Activated CD4-positive, alpha-beta T cell treated with anti-CD3 and anti-CD28 coated beads, Interleukin-2, Interleukin-6, amounts not matched to agents 100 ng/mL and 50 ng/mL, durations not matched to agents 16 hours and 8 hours (primary cell): Measurements from ENCODE around the gene PCDHB7.
"Not testable (repeated sequence)": the region's sequence is repeated elsewhere in the genome, so short reads cannot be mapped to it uniquely, and the experiment has no call there.

ENCODE experiments used
- DNase-seq: peaks from one replicate; pipeline ENCODE4 v3.0.0-alpha.2; 2020

Gene PCDHB7

DNA sequence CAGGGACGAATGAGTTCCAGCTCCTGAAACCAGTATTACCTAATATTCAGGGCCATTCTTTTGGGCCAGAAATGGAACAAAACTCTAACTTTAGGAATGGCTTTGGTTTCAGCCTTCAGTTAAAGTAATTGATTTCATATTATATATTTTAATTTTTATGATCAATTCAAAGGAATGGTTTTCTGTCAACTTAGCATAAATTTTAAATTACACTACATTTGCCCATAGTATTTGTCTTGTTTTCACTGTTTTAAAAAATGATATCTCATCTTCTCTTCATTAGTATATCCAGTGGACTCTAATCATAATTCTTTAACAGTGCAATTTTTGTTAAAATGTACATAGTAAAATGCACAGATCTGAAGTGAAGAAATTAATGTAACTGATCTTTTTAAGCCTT lies 7.9 kb downstream of the PCDHB7 start:
- no peak for DNase-seq

GRCh38 chr5:141182248-141182647 lies 9.8 kb downstream of the PCDHB7 start, which contains the start of gene PCDHB16:
PCDHB16 (plus strand) TSS chr5:141182387; CDS start chr5:141182560, 173 bp downstream.
- DNase-seq, result no peak

GRCh38 chr5:141184117-141184855 lies 11.8 kb downstream of the PCDHB7 start:
- DNase-seq, result not testable (repeated sequence)

DNA sequence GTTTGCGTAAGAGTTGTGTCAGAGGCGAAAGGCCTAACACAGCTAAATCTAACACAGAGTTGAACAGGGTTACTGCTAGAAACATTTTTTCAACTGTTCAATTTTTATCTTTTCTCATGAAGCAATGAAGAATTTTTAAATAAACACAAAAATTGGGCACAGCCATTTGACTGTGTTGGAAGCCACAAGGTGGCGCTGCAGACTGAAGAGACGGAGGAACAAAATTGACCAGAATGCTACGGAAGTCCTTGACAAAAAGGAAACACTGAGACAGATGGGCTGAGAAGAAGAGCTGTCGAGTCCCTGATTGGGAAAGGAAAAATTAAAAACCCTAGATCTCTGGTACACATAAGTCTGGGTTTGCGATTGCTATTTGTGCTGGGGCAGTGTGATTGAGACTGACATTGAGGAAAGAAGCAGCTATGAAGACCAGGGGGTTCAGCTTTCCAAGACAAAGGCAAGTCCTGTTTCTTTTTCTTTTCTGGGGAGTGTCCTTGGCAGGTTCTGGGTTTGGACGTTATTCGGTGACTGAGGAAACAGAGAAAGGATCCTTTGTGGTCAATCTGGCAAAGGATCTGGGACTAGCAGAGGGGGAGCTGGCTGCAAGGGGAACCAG lies 14.6 kb downstream of the PCDHB7 start, which contains the start of gene PCDHB9:
Gene PCDHB9 (plus strand): TSS at position 265 of the 616 bp plus-strand sequence. CDS start 158 bp downstream, at position 423.
- DNase-seq, result peak; percentile 16

DNA sequence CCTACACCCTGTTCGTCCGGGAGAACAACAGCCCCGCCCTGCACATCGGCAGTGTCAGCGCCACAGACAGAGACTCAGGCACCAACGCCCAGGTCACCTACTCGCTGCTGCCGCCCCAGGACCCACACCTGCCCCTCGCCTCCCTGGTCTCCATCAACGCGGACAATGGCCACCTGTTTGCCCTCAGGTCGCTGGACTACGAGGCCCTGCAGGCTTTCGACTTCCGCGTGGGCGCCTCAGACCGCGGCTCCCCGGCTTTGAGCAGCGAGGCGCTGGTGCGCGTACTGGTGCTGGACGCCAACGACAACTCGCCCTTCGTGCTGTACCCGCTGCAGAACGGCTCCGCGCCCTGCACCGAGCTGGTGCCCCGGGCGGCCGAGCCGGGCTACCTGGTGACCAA lies 16.2 kb downstream of the PCDHB7 start:
- DNase-seq, result not testable (repeated sequence)

DNA sequence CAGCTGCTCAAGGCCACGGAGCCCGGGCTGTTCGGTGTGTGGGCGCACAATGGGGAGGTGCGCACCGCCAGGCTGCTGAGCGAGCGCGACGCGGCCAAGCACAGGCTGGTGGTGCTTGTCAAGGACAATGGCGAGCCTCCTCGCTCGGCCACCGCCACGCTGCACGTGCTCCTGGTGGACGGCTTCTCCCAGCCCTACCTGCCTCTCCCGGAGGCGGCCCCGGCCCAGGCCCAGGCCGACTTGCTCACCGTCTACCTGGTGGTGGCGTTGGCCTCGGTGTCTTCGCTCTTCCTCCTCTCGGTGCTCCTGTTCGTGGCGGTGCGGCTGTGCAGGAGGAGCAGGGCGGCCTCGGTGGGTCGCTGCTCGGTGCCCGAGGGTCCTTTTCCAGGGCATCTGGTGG lies 16.7 kb downstream of the PCDHB7 start:
- DNase-seq, result not testable (repeated sequence)

DNA sequence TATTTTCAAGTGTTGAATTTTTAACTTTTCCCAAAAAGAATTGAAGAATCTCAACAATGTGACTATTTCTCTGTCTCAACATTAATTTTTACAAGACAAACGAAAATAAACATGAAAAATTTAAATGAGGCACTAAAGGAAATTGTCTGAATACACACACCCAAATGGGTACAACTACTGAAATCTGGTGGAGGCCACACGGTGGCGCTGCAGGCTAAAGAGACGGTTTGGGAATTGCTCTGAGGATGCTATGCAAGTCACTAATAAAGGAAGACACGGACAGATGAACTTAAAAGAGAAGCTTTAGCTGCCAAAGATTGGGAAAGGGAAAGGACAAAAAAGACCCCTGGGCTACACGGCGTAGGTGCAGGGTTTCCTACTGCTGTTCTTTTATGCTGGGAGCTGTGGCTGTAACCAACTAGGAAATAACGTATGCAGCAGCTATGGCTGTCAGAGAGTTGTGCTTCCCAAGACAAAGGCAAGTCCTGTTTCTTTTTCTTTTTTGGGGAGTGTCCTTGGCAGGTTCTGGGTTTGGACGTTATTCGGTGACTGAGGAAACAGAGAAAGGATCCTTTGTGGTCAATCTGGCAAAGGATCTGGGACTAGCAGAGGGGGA lies 19.8 kb downstream of the PCDHB7 start, which contains the start of gene PCDHB10:
Gene PCDHB10 (plus strand): TSS at position 244 of the 616 bp plus-strand sequence. CDS start 200 bp downstream, at position 444.
- DNase-seq, result peak; percentile 27

DNA sequence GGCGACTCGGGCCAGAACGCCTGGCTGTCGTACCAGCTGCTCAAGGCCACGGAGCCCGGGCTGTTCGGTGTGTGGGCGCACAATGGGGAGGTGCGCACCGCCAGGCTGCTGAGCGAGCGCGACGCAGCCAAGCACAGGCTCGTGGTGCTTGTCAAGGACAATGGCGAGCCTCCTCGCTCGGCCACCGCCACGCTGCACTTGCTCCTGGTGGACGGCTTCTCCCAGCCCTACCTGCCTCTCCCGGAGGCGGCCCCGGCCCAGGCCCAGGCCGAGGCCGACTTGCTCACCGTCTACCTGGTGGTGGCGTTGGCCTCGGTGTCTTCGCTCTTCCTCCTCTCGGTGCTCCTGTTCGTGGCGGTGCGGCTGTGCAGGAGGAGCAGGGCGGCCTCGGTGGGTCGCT lies 21.9 kb downstream of the PCDHB7 start:
- not testable (repeated sequence) for DNase-seq

GRCh38 chr5:141196363-141196762 lies 23.9 kb downstream of the PCDHB7 start:
- no peak for DNase-seq

GRCh38 chr5:141199359-141200235 lies 27.2 kb downstream of the PCDHB7 start, which contains the start of gene PCDHB11:
PCDHB11 (plus strand) TSS chr5:141199627; CDS start chr5:141199775, 148 bp downstream.
- no peak for DNase-seq

DNA sequence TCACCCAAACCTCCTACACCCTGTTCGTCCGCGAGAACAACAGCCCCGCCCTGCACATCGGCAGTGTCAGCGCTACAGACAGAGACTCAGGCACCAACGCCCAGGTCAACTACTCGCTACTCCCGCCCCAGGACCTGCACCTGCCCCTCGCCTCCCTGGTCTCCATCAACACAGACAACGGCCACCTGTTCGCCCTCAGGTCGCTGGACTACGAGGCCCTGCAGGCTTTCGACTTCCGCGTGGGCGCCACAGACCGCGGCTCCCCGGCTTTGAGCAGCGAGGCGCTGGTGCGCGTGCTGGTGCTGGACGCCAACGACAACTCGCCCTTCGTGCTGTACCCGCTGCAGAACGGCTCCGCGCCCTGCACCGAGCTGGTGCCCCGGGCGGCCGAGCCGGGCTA lies 28.7 kb downstream of the PCDHB7 start:
- DNase-seq, result not testable (repeated sequence)

DNA sequence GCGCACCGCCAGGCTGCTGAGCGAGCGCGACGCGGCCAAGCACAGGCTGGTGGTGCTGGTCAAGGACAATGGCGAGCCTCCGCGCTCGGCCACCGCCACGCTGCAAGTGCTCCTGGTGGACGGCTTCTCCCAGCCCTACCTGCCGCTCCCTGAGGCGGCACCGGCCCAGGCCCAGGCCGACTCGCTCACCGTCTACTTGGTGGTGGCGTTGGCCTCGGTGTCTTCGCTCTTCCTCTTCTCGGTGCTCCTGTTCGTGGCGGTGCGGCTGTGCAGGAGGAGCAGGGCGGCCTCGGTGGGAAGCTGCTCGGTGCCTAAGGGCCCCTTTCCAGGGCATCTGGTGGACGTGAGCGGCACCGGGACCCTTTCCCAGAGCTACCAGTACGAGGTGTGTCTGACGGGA lies 29.2 kb downstream of the PCDHB7 start:
- not testable (repeated sequence) for DNase-seq

- no peak for DNase-seq
Measured at GRCh38 chr5:141208478-141208877, 36.0 kb downstream of the PCDHB7 start, which contains the start of gene PCDHB12. PCDHB12 (plus strand) TSS chr5:141208719; CDS start chr5:141208908, 189 bp downstream.

GRCh38 chr5:141210281-141210680 lies 37.8 kb downstream of the PCDHB7 start:
- not testable (repeated sequence) for DNase-seq

- not testable (repeated sequence) for DNase-seq
Measured at GRCh38 chr5:141210849-141211248, 38.4 kb downstream of the PCDHB7 start.

DNA sequence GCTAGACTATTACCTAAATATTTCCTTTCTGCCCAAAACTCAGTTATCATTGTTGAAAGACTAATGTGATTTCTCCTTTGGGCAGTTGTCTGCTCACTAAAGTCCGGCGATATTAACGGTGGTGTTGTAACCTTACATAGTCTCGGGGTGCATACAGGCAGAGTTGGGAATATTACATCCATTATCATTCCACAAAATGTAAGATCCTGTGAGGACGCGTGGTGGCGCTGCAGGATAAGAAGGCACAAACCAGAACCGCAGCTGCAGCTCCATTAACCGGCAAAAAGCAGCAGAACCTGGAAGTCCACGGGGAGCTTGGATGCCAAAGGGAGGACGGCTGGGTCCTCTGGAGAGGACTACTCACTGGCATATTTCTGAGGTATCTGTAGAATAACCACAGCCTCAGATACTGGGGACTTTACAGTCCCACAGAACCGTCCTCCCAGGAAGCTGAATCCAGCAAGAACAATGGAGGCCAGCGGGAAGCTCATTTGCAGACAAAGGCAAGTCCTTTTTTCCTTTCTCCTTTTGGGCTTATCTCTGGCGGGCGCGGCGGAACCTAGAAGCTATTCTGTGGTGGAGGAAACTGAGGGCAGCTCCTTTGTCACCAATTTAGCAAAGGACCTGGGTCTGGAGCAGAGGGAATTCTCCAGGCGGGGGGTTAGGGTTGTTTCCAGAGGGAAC lies 41.4 kb downstream of the PCDHB7 start, which contains the start of gene PCDHB13:
Gene PCDHB13 (plus strand): TSS at position 264 of the 684 bp plus-strand sequence. CDS start 205 bp downstream, at position 469.
- peak; percentile 4 for DNase-seq

DNA sequence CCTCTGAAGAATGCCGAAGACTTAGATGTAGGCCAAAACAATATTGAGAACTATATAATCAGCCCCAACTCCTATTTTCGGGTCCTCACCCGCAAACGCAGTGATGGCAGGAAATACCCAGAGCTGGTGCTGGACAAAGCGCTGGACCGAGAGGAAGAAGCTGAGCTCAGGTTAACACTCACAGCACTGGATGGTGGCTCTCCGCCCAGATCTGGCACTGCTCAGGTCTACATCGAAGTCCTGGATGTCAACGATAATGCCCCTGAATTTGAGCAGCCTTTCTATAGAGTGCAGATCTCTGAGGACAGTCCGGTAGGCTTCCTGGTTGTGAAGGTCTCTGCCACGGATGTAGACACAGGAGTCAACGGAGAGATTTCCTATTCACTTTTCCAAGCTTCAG lies 42.1 kb downstream of the PCDHB7 start:
- not testable (repeated sequence) for DNase-seq

DNA sequence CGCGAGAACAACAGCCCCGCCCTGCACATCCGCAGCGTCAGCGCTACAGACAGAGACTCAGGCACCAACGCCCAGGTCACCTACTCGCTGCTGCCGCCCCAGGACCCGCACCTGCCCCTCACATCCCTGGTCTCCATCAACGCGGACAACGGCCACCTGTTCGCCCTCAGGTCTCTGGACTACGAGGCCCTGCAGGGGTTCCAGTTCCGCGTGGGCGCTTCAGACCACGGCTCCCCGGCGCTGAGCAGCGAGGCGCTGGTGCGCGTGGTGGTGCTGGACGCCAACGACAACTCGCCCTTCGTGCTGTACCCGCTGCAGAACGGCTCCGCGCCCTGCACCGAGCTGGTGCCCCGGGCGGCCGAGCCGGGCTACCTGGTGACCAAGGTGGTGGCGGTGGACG lies 43.1 kb downstream of the PCDHB7 start:
- not testable (repeated sequence) for DNase-seq

GRCh38 chr5:141216035-141216434 lies 43.6 kb downstream of the PCDHB7 start:
- not testable (repeated sequence) for DNase-seq

DNA sequence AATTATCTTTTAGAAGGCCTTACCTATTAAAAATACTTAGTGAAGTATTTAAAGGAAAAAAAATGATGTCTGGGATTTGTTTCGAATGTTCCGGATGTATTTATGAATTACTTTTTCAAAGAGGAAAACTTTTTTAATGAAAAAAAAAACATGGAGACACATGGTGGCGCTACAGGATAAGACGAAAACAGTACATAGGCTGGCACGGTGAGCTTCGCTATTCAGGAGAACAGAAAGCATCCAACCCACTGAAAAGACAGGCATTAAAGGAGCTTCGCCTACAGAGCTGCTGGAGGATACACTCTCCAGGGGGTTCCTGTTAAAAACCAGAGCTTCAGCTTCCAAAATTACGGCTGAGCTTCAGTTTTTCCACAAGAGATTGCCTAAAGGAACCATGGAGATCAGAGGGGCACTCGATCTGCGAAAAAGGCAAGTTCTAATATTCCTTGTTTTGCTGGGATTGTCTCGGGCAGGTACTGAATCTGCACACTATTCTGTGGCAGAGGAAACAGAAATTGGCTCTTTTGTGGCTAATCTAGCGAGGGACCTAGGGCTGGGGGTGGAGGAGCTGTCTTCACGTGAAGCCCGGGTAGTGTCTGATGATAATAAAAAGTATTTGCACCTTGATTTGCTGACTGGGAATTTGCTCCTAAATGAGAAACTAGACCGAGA lies 50.8 kb downstream of the PCDHB7 start, which contains the start of gene PCDHB14:
Gene PCDHB14 (plus strand): TSS at position 232 of the 672 bp plus-strand sequence. CDS start 163 bp downstream, at position 395.
- DNase-seq, result no peak

DNA sequence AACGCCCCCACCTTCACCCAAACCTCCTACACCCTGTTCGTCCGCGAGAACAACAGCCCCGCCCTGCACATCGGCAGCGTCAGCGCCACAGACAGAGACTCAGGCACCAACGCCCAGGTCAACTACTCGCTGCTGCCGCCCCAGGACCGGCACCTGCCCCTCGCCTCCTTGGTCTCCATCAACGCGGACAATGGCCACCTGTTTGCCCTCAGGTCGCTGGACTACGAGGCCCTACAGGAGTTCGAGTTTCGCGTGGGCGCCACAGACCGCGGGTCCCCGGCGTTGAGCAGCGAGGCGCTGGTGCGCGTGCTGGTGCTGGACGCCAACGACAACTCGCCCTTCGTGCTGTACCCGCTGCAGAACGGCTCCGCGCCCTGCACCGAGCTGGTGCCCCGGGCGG lies 52.4 kb downstream of the PCDHB7 start:
- DNase-seq, result not testable (repeated sequence)
